ENCODE measurements around the gene RABGAP1L. TPM values are rescaled to one million over a fixed set of nuclear protein-coding genes. Genes with fewer than 3 reads are reported as not detected.
A peak's percentile ranks its signal among the peaks of the same experiment; 100 is the strongest.

RABGAP1L gene
- polyA plus RNA-seq, 1 donor: 51.9 TPM

DNA sequence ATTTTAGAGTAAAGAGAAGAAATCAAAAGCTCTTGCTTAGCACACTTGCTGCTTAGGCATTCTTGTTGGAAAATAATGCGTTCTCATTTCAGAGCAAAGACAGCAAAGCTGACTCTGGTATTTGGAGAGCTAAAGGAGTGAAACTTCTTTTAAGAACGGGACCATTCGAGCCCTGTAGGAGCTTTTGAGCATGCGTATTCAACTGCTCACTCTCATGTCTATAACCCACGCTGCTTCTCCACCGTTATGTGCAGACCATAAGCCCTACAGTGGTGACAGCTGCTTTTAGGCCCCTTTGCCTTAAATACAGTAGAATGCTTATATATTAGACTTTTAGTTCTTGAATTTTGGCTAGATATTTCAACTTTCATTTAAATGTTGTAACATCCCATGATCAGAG is 626.2 kb downstream of the RABGAP1L start:
- no peaks in the 10 kb centered on the region for H3K27me3 ChIP-seq (ENCODE audit: control insufficient read depth, insufficient read depth, low read length)
- H3K4me1 ChIP-seq (ENCODE audit: control insufficient read depth, insufficient read depth, low read length): no peaks in the 10 kb centered on the region
- WGBS (ENCODE audit: insufficient coverage, low lambda C conversion rate): no CpG with 5 or more reads among the region's 6 CpGs
- no peak for DNase-seq
- H3K9me3 ChIP-seq (ENCODE audit: control insufficient read depth, low read depth, low read length): no peaks in the 10 kb centered on the region
- H3K4me3 ChIP-seq (ENCODE audit: low read length): no peak overlapping the region
- no peak overlapping the region for H3K27ac ChIP-seq (ENCODE audit: low read length)
- no peaks in the 10 kb centered on the region for H3K36me3 ChIP-seq (ENCODE audit: control insufficient read depth, insufficient read depth, low read length)

DNA sequence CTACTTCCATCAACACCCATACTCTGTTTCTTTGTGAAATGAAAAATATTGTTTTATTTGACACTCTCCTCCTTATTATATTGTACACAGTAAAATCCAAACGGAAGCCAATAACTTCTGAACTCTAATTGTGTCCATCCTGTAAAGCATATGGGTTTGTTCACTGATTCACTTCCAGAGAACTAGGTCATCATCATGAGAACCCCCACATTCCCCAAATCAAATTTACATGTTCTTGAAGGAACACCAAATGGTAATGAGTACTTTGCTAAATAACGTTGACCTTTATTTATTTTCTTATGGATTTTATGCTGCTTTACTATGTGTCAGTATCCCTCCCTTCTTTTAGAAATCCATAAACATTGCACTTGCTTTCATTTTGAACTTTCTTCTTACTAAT is 627.0 kb downstream of the RABGAP1L start:
- Histone ChIP-seq H3K27ac (ENCODE audit: low read length) (no peak overlapping the region), H3K9me3 (ENCODE audit: control insufficient read depth, low read depth, low read length) (no peaks in the 10 kb centered on the region), H3K4me1 (ENCODE audit: control insufficient read depth, insufficient read depth, low read length) (no peaks in the 10 kb centered on the region), H3K4me3 (ENCODE audit: low read length) (no peak overlapping the region), H3K27me3 (ENCODE audit: control insufficient read depth, insufficient read depth, low read length) (no peaks in the 10 kb centered on the region), H3K36me3 (ENCODE audit: control insufficient read depth, insufficient read depth, low read length) (no peaks in the 10 kb centered on the region)
- 100% methylated on average over 1 of the region's 2 CpGs for WGBS (ENCODE audit: insufficient coverage, low lambda C conversion rate)
- no peak for DNase-seq

DNA sequence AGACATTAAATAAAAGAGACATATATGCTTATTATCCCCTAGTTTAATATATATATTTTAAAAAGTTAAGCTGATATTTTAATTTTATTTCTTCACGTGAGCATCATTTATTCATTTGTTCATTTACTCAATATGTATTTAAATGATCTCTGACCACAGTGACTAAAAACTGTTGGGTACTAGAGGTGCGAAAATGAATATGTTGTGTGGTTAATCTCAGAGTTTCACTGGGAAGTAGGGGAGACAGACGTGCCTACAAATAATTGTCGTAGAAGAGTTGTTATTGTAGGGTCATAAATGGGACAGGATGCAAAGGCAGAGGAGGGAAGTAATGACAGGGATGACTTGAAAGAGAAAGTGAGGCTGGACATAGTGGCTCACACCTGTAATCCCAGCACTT is 627.4 kb downstream of the RABGAP1L start:
- Histone ChIP-seq H3K9me3 (ENCODE audit: control insufficient read depth, low read depth, low read length) (no peaks in the 10 kb centered on the region), H3K36me3 (ENCODE audit: control insufficient read depth, insufficient read depth, low read length) (no peaks in the 10 kb centered on the region), H3K27me3 (ENCODE audit: control insufficient read depth, insufficient read depth, low read length) (no peaks in the 10 kb centered on the region), H3K27ac (ENCODE audit: low read length) (no peak overlapping the region), H3K4me3 (ENCODE audit: low read length) (no peak overlapping the region), H3K4me1 (ENCODE audit: control insufficient read depth, insufficient read depth, low read length) (no peaks in the 10 kb centered on the region)
- 88% methylated on average over 4 of the region's 4 CpGs for WGBS (ENCODE audit: insufficient coverage, low lambda C conversion rate)
- no peak for DNase-seq

DNA sequence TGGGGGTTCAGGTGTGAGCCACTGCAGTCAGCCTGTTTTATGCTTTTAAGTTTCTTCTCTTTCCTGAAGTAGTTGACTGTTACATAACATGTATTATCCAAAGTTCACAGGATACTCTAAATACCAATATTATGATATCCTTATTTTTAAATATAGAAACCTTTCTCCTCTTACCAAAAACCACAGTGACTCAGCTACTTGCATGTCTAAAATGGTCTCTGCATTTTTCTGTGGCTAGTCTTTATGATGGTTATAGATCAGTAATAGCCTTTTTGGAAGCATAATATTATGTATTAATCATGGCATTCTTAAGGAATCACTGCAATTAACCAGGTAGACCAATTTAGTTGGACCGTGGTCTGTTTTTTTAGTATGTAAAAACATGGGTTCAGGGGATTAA is 629.7 kb downstream of the RABGAP1L start:
- Histone ChIP-seq H3K36me3 (ENCODE audit: control insufficient read depth, insufficient read depth, low read length) (no peaks in the 10 kb centered on the region), H3K27ac (ENCODE audit: low read length) (no peak overlapping the region), H3K9me3 (ENCODE audit: control insufficient read depth, low read depth, low read length) (no peaks in the 10 kb centered on the region), H3K27me3 (ENCODE audit: control insufficient read depth, insufficient read depth, low read length) (no peaks in the 10 kb centered on the region), H3K4me1 (ENCODE audit: control insufficient read depth, insufficient read depth, low read length) (no peaks in the 10 kb centered on the region), H3K4me3 (ENCODE audit: low read length) (no peak overlapping the region)
- no peak for DNase-seq
- 100% methylated on average over 1 of the region's 1 CpG for WGBS (ENCODE audit: insufficient coverage, low lambda C conversion rate)

DNA sequence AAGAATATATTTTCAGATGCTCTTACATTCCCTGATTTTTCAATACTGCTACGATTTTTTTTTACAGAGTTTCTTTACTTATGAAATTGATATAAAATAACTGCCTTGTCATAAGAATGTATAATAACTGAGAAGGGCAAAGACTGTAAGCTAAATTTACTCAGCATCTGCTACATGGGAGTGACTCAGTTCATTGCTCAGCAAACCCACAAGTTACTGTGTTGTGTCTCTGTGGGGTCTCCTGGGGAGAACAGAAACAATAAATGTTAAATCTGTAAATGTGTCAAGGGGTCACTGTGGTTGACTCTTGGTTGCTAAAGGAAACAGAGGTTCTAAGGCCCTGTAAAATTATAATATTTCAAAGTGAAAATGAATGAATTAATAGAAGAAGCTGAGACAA is 630.1 kb downstream of the RABGAP1L start:
- Histone ChIP-seq H3K4me1 (ENCODE audit: control insufficient read depth, insufficient read depth, low read length) (no peaks in the 10 kb centered on the region), H3K27me3 (ENCODE audit: control insufficient read depth, insufficient read depth, low read length) (no peaks in the 10 kb centered on the region), H3K27ac (ENCODE audit: low read length) (no peak overlapping the region), H3K36me3 (ENCODE audit: control insufficient read depth, insufficient read depth, low read length) (no peaks in the 10 kb centered on the region), H3K9me3 (ENCODE audit: control insufficient read depth, low read depth, low read length) (no peaks in the 10 kb centered on the region), H3K4me3 (ENCODE audit: low read length) (no peak overlapping the region)
- no peak for DNase-seq
- 100% methylated on average over 1 of the region's 1 CpG for WGBS (ENCODE audit: insufficient coverage, low lambda C conversion rate)

DNA sequence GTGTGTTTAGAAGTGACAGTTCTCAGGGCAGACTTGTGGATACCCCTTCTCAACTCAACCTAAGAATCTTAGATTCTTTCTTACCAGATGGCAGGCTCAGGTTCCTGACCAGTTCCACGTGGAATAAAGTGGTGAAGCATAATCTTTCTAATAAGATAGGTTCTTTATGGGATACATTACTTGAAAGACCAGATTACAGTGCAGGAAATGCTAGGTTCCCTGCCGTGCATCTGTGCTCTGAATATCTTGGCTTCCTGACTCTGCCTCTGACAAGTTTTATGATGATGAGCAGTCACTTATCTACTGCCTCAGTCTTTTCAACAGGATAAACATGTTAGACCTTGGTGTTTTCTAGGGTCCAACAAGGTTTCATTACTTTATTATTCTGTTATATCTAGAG is 632.5 kb downstream of the RABGAP1L start:
- Histone ChIP-seq H3K36me3 (ENCODE audit: control insufficient read depth, insufficient read depth, low read length) (no peaks in the 10 kb centered on the region), H3K27me3 (ENCODE audit: control insufficient read depth, insufficient read depth, low read length) (no peaks in the 10 kb centered on the region), H3K27ac (ENCODE audit: low read length) (no peak overlapping the region), H3K4me1 (ENCODE audit: control insufficient read depth, insufficient read depth, low read length) (peaks cover 11% of the 10 kb centered on the region), H3K4me3 (ENCODE audit: low read length) (no peak overlapping the region), H3K9me3 (ENCODE audit: control insufficient read depth, low read depth, low read length) (no peaks in the 10 kb centered on the region)
- WGBS (ENCODE audit: insufficient coverage, low lambda C conversion rate): no CpG with 5 or more reads among the region's 2 CpGs
- no peak for DNase-seq

DNA sequence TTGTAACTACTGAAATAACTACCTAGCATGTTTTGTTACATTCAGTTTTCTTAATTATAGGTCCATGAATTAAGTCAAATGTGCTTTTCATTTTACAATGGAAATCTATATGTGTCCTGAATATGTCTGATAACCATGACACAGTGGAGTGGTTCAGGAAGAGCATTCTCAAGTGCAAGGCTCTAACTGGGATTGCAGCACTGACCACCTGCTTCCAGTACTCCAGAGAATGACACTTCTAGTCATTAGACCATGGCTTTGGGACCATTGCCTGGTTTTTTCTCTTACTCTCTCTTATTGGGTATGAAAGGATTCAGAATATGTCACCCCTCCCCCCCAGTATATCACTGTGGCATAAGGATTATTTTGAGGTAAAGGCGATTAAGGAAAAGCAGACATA is 635.5 kb downstream of the RABGAP1L start:
- Histone ChIP-seq H3K4me3 (ENCODE audit: low read length) (no peak overlapping the region), H3K27ac (ENCODE audit: low read length) (no peak overlapping the region), H3K9me3 (ENCODE audit: control insufficient read depth, low read depth, low read length) (no peaks in the 10 kb centered on the region), H3K4me1 (ENCODE audit: control insufficient read depth, insufficient read depth, low read length) (peaks cover 16% of the 10 kb centered on the region), H3K27me3 (ENCODE audit: control insufficient read depth, insufficient read depth, low read length) (no peaks in the 10 kb centered on the region), H3K36me3 (ENCODE audit: control insufficient read depth, insufficient read depth, low read length) (no peaks in the 10 kb centered on the region)
- DNase-seq: no peak
- no CpG with 5 or more reads among the region's 1 CpG for WGBS (ENCODE audit: insufficient coverage, low lambda C conversion rate)

DNA sequence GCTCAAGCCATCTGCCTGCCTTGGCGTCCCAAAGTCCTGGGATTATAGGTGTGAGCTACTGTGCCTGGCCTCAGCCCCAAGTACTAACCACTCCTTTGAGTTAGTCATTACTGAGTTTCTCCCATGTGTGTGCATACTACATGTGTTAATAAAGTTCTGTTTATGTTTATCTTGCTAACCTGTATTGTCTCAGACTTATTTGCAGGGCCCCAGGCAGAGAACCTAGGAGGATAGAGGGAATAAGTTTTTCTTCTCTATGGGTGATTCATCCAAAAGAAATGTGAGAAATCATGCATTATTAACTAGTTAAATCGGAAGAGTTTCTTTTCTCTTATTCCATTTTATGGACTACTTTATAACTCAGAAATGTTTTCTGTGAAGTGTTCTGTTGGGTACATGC is 636.5 kb downstream of the RABGAP1L start:
- no CpG with 5 or more reads among the region's 2 CpGs for WGBS (ENCODE audit: insufficient coverage, low lambda C conversion rate)
- Histone ChIP-seq H3K27ac (ENCODE audit: low read length) (no peak overlapping the region), H3K9me3 (ENCODE audit: control insufficient read depth, low read depth, low read length) (no peaks in the 10 kb centered on the region), H3K36me3 (ENCODE audit: control insufficient read depth, insufficient read depth, low read length) (no peaks in the 10 kb centered on the region), H3K27me3 (ENCODE audit: control insufficient read depth, insufficient read depth, low read length) (no peaks in the 10 kb centered on the region), H3K4me3 (ENCODE audit: low read length) (no peak overlapping the region), H3K4me1 (ENCODE audit: control insufficient read depth, insufficient read depth, low read length) (peaks cover 20% of the 10 kb centered on the region)
- DNase-seq: no peak

DNA sequence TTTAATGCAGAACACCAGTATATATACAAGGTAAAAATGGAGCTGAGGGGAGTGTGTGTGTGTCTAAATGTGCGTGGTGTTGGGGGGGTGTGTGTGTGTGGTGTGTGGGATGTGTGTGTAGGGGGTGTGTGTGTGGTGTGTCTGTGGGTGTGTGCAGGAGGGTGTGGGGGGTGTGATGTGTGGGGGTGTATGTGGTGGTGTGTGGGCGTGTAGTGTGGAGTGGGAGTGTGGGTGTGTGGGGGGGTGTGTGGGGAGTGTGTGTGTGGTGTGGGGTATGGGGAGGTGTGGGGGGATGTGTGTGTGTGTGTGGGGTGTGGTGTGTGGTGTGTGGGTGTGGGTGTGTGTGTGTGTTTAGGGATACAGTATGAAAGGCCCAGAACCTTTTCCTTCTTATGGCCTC is 638.1 kb downstream of the RABGAP1L start:
- WGBS (ENCODE audit: insufficient coverage, low lambda C conversion rate): no CpG with 5 or more reads among the region's 2 CpGs

DNA sequence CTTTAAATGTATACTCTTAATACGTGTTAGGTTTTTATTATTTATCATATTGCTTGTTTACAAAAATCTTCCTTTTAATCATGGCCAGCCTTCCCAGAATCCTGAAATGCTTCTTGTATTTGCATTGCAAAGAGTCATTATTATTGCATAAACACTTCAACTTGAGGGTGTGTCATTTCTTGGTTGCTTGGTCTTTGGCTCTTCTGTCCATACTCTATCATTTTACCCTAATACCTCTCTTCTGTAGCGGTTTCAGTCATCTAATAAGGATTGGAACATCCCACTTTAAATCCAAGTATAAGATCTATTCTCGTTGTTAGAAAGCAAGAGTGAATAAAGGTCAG is 639.8 kb downstream of the RABGAP1L start:
- DNase-seq: no peak
- WGBS (ENCODE audit: insufficient coverage, low lambda C conversion rate): no CpG with 5 or more reads among the region's 3 CpGs
- peak overlapping the region; percentile 61 for H3K4me3 ChIP-seq (ENCODE audit: low read length)

More for the DNA sequence above, 638.1 kb downstream of the RABGAP1L start:
- Histone ChIP-seq H3K4me3 (ENCODE audit: low read length) (no peak overlapping the region), H3K4me1 (ENCODE audit: control insufficient read depth, insufficient read depth, low read length) (peaks cover 23% of the 10 kb centered on the region), H3K27me3 (ENCODE audit: control insufficient read depth, insufficient read depth, low read length) (no peaks in the 10 kb centered on the region), H3K9me3 (ENCODE audit: control insufficient read depth, low read depth, low read length) (no peaks in the 10 kb centered on the region), H3K27ac (ENCODE audit: low read length) (no peak overlapping the region), H3K36me3 (ENCODE audit: control insufficient read depth, insufficient read depth, low read length) (no peaks in the 10 kb centered on the region)
- DNase-seq: no peak

DNA sequence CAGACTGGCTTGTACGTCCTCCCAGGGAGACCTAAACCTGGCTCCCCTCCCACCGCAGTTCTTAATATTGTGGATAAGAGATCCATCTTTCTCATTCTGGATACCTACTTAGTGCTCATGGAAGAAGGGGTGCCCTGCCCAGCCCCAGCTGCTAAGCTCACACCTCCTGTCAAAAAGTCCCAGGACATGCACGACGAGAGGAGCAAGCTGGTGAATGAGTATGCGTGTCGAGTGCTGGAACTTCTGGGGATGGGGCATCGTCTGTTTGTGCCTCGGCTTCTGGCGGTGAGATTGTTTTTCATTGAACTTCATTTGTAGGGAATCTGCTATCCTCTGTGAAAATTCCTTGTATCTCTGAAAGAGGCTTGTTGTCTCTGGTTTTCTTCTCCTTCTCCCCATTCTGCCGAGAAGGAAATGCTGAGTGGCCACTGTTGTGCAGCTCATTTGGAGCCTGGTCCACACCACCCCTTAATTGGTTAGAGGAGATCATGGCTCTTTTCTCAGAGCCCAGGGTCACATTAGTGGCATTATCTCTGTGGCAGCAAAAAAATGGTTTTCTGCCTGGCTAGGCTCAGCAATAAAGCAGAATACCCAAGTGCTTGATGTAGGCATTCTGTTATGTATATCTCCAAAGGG is 641.0 kb downstream of the RABGAP1L start:
- Histone ChIP-seq H3K4me3 (ENCODE audit: low read length) (peak overlapping the region; percentile 61), H3K27me3 (ENCODE audit: control insufficient read depth, insufficient read depth, low read length) (no peaks in the 10 kb centered on the region), H3K9me3 (ENCODE audit: control insufficient read depth, low read depth, low read length) (no peaks in the 10 kb centered on the region), H3K4me1 (ENCODE audit: control insufficient read depth, insufficient read depth, low read length) (peaks cover 15% of the 10 kb centered on the region), H3K27ac (ENCODE audit: low read length) (peak overlapping the region; percentile 87), H3K36me3 (ENCODE audit: control insufficient read depth, insufficient read depth, low read length) (no peaks in the 10 kb centered on the region)
- DNase-seq: peak; percentile 12 to 61
- WGBS (ENCODE audit: insufficient coverage, low lambda C conversion rate): no CpG with 5 or more reads among the region's 10 CpGs

More for the DNA sequence above, 639.8 kb downstream of the RABGAP1L start:
- Histone ChIP-seq H3K9me3 (ENCODE audit: control insufficient read depth, low read depth, low read length) (no peaks in the 10 kb centered on the region), H3K27me3 (ENCODE audit: control insufficient read depth, insufficient read depth, low read length) (no peaks in the 10 kb centered on the region), H3K36me3 (ENCODE audit: control insufficient read depth, insufficient read depth, low read length) (no peaks in the 10 kb centered on the region), H3K27ac (ENCODE audit: low read length) (peak overlapping the region; percentile 87), H3K4me1 (ENCODE audit: control insufficient read depth, insufficient read depth, low read length) (peaks cover 23% of the 10 kb centered on the region)

Measured in large intestine (tissue), 3 donors.